K562 (cell line): ENCODE measurements around the gene SYNRG.
"Not testable (repeated sequence)": the region's sequence is repeated elsewhere in the genome, so short reads cannot be mapped to it uniquely, and the experiment has no call there.

Source experiments
- FOXM1 ChIP-seq, 2 experiments: fragments of 450-650 bp in 1 of 2; sonication (generic) in 1 of 2; formaldehyde crosslinking in 1 of 2; IDR thresholded peaks; 2 replicates each; pipeline versions ENCODE4 v1.6.1 to v1.9.0; 2017 to 2022; ENCODE audit warnings: low read depth in 2 of 2, mild to moderate bottlenecking in 2 of 2, missing genetic modification reagents in 1 of 2, moderate library complexity in 1 of 2
- MAZ ChIP-seq, 2 experiments: fragments of 450-650 bp in 1 of 2; sonication (generic) in 1 of 2; formaldehyde crosslinking; IDR thresholded peaks in 1 of 2; conservative IDR thresholded peaks in 1 of 2; 2 replicates each; pipeline versions ENCODE4 v1.4.0 to v1.5.0; 2020; ENCODE audit warnings: mild to moderate bottlenecking in 1 of 2, missing genetic modification reagents in 1 of 2
- ZBED1 ChIP-seq: IDR thresholded peaks from 2 replicates; pipeline ENCODE4 v1.6.1; 2014
- ZKSCAN1 ChIP-seq: fragments of 150-350 bp; IDR thresholded peaks from 2 replicates; pipeline ENCODE4 v1.6.1; 2016; ENCODE audit warnings: low read depth, low read length
- ZNF75A ChIP-seq: fragments of 450-650 bp; formaldehyde crosslinking; IDR thresholded peaks from 2 replicates; pipeline ENCODE4 v1.4.0; 2020; ENCODE audit warnings: mild to moderate bottlenecking
- TF ChIP-seq, protein P1 (sequence below), 2 experiments: fragments of 450-650 bp in 1 of 2; sonication (generic) in 1 of 2; formaldehyde crosslinking; conservative IDR thresholded peaks; 2 replicates each; pipeline versions ENCODE4 v1.4.0 to v1.8.1; 2020 to 2022; ENCODE audit warnings: mild to moderate bottlenecking in 1 of 2, missing genetic modification reagents in 1 of 2
- TF ChIP-seq, protein P2 (sequence below): sonication (generic); formaldehyde crosslinking; IDR thresholded peaks from 2 replicates; pipeline ENCODE4 v1.8.1; 2023; ENCODE audit warnings: mild to moderate bottlenecking, missing genetic modification reagents

DNA sequence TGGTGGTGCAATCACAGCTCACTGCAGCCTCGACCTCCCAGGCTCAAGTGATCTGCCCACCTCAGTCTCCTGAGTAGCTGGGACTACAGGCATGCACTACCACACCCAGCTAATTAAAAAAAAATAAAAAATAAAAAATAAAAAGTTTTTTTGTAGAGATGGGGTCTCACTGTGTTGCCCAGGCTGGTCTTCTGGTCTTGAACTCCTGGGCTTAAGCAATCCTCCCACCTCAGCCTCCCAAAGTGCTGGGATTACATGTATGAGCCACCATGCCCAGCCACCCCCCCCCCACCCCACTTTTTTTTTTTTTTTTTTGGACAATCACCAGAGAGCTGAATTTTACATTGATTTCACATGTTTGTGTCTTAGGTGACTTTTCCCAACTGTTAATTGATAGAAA lies 97.6 kb downstream of the SYNRG start:
- TF ChIP-seq MAZ (CRISPR knock-in tag; conservative IDR thresholded peaks at IDR 0.05 in 1 of 2, IDR thresholded peaks at IDR 0.05 in 1 of 2); ZKSCAN1; ZBED1; FOXM1 (IDR thresholded peaks at IDR 0.05; ENCODE audit: low read depth); FOXM1 (CRISPR knock-in tag; IDR thresholded peaks at IDR 0.05; ENCODE audit: low read depth); ZNF75A (CRISPR knock-in tag): not testable (repeated sequence)
- TF ChIP-seq, protein P1, sequence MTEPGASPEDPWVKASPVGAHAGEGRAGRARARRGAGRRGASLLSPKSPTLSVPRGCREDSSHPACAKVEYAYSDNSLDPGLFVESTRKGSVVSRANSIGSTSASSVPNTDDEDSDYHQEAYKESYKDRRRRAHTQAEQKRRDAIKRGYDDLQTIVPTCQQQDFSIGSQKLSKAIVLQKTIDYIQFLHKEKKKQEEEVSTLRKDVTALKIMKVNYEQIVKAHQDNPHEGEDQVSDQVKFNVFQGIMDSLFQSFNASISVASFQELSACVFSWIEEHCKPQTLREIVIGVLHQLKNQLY (CRISPR knock-in tag; conservative IDR thresholded peaks at IDR 0.05) = not testable (repeated sequence)
- TF ChIP-seq, protein P2, sequence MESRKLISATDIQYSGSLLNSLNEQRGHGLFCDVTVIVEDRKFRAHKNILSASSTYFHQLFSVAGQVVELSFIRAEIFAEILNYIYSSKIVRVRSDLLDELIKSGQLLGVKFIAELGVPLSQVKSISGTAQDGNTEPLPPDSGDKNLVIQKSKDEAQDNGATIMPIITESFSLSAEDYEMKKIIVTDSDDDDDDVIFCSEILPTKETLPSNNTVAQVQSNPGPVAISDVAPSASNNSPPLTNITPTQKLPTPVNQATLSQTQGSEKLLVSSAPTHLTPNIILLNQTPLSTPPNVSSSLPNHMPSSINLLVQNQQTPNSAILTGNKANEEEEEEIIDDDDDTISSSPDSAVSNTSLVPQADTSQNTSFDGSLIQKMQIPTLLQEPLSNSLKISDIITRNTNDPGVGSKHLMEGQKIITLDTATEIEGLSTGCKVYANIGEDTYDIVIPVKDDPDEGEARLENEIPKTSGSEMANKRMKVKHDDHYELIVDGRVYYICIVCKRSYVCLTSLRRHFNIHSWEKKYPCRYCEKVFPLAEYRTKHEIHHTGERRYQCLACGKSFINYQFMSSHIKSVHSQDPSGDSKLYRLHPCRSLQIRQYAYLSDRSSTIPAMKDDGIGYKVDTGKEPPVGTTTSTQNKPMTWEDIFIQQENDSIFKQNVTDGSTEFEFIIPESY (CRISPR knock-in tag) = not testable (repeated sequence)
